Keratinocyte (primary cell): Measurements from ENCODE around the gene NLGN3. TPM values are rescaled to one million over a fixed set of nuclear protein-coding genes. Genes with fewer than 3 reads are reported as not detected.

Experiments used
- DNase-seq: peaks from one replicate; pipeline ENCODE4 v3.0.0-alpha.2; 2011; ENCODE audit warnings: low read depth, missing footprints, low spot score
- FAIRE-seq: peaks from 2 replicates; lab custom pipeline; 2011; peaks lifted over from hg19 to GRCh38; lab: Jason Lieb, UNC
- H2AFZ ChIP-seq: 2 replicates; pipeline ENCODE4 v1.6.0; 2012; ENCODE audit warnings: low read length, control low read depth, inconsistent platforms; ENCODE audit not compliant: control insufficient read depth
- H3K27ac ChIP-seq: 2 replicates; pipeline ENCODE4 v1.5.1; 2011; ENCODE audit warnings: low read length; ENCODE audit not compliant: control insufficient read depth, insufficient read depth
- H3K27me3 ChIP-seq: 3 replicates; pipeline ENCODE4 v1.6.0; 2011; ENCODE audit warnings: low read length; ENCODE audit not compliant: control insufficient read depth, insufficient read depth; ENCODE audit errors: extremely low read depth
- H3K36me3 ChIP-seq, 2 experiments: 2 replicates in 1 of 2; 3 replicates in 1 of 2; pipeline ENCODE4 v1.5.1; 2011; ENCODE audit warnings: low read length in 2 of 2, mild to moderate bottlenecking in 1 of 2; ENCODE audit not compliant: control insufficient read depth in 2 of 2, insufficient read depth in 2 of 2; ENCODE audit errors: extremely low read depth in 1 of 2
- H3K4me1 ChIP-seq: 3 replicates; pipeline ENCODE4 v1.5.1; 2011; ENCODE audit warnings: low read length; ENCODE audit not compliant: control insufficient read depth, insufficient read depth; ENCODE audit errors: extremely low read depth
- H3K4me2 ChIP-seq: 3 replicates; pipeline ENCODE4 v1.6.0; 2011; ENCODE audit warnings: low read depth, low read length; ENCODE audit not compliant: control insufficient read depth, insufficient read depth; ENCODE audit errors: extremely low read depth
- H3K4me3 ChIP-seq, 3 experiments: fragments of 200-600 bp in 1 of 3; sonication (generic) in 1 of 3; 2 replicates in 2 of 3; 3 replicates in 1 of 3; pipeline ENCODE4 v1.5.1; 2011 to 2016; ENCODE audit warnings: low read length in 3 of 3, mild to moderate bottlenecking in 3 of 3, control low read depth in 2 of 3, inconsistent platforms in 1 of 3, low read depth in 1 of 3, mixed read lengths in 1 of 3, mixed run types in 1 of 3, moderate library complexity in 1 of 3; ENCODE audit not compliant: control insufficient read depth in 2 of 3, insufficient read depth in 2 of 3; ENCODE audit errors: extremely low read depth in 1 of 3
- H3K79me2 ChIP-seq: 2 replicates; pipeline ENCODE4 v1.6.0; 2012; ENCODE audit warnings: low read length; ENCODE audit not compliant: control insufficient read depth, insufficient read depth
- H3K9ac ChIP-seq: 3 replicates; pipeline ENCODE4 v1.6.0; 2011; ENCODE audit warnings: low read length; ENCODE audit not compliant: control insufficient read depth, insufficient read depth; ENCODE audit errors: extremely low read depth
- H3K9me1 ChIP-seq: 3 replicates; pipeline ENCODE4 v1.6.0; 2011; ENCODE audit warnings: low read length; ENCODE audit not compliant: control insufficient read depth, insufficient read depth; ENCODE audit errors: extremely low read depth
- H3K9me3 ChIP-seq: 2 replicates; pipeline ENCODE4 v1.5.1; 2012; ENCODE audit warnings: low read depth, low read length; ENCODE audit not compliant: control insufficient read depth
- H4K20me1 ChIP-seq: 3 replicates; pipeline ENCODE4 v1.6.0; 2011; ENCODE audit warnings: low read length; ENCODE audit not compliant: control insufficient read depth, insufficient read depth; ENCODE audit errors: extremely low read depth
- EZH2 ChIP-seq: IDR thresholded peaks from one replicate; pipeline ENCODE4 v1.6.1; 2012; ENCODE audit warnings: inconsistent platforms, mild to moderate bottlenecking, low read length, moderate library complexity
- dilution Hi-C: fragments of 300-500 bp; cut with MboI; formaldehyde crosslinking; loops from one replicate; pipeline ENCODE4 v1.7.0; 2020; ENCODE audit warnings: low sequenced_read_pairs; ENCODE audit not compliant: extremely low pct_ligation_motif_present
- polyA plus RNA-seq, 5 experiments: library from polyadenylated mRNA; depleted of rRNA in 3 of 5; stranded (reverse) in 3 of 5; stranded (forward) in 1 of 5; unstranded in 1 of 5; fragments of >200 nt; gene quantifications; 1 replicate in 1 of 5; 2 replicates in 3 of 5; 3 replicates in 1 of 5; pipeline versions ENCODE4 v1.2.1 to v1.2.3, GENCODE V29; 2011 to 2012; ENCODE audit warnings: missing spikeins in 2 of 5, low read depth in 1 of 5, low replicate concordance in 1 of 5
- TF ChIP-seq, protein P1 (sequence below), 3 experiments: IDR thresholded peaks in 1 of 3; conservative IDR thresholded peaks in 1 of 3; optimal IDR thresholded peaks in 1 of 3; 2 replicates in 2 of 3; 3 replicates in 1 of 3; pipeline versions ENCODE3 to v1.5.1; 2011; ENCODE audit warnings: low read length in 3 of 3, mild to moderate bottlenecking in 3 of 3, moderate library complexity in 2 of 3, control low read depth in 1 of 3, inconsistent platforms in 1 of 3; ENCODE audit not compliant: insufficient read depth in 2 of 3; ENCODE audit errors: extremely low read depth in 1 of 3

Gene NLGN3
- polyA plus RNA-seq, 1 donor (not counting 4 experiments of a cell fraction or from before 2014, with no cell fraction given) = 0.05 TPM

DNA sequence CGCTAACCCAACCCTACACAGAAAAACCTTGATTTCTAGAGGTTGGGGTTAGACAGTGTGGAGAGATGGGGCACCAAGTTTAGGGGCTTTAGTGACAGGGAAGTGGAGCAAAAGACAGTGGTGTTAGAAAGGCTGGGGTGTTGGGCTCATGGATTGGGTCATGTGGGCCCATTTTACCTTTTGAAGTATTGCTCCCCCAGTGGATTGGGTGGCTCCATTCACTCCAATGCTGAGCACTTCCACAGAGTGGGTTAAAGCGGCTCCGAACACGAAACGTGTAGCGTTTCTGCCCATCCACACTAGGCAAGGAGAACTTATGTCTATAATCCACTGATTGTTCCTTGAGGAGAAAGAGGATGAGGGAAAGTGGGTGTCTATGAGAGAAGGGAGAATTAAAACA lies 35.6 kb upstream of the NLGN3 start:
- Histone ChIP-seq H3K36me3 (no peaks in the 10 kb centered on the region), H3K4me2 (no peak overlapping the region), H3K27ac (no peak overlapping the region), H3K9me3 (no peaks in the 10 kb centered on the region), H3K4me3 (no peak overlapping the region), H4K20me1 (no peaks in the 10 kb centered on the region), H3K79me2 (no peaks in the 10 kb centered on the region), H3K4me1 (no peaks in the 10 kb centered on the region), H3K9me1 (no peaks in the 10 kb centered on the region), H3K27me3 (no peaks in the 10 kb centered on the region), H3K9ac (no peak overlapping the region), H2AFZ (no peak overlapping the region)
- FAIRE-seq (no peak), DNase-seq (no peak)
- TF ChIP-seq, protein P1, sequence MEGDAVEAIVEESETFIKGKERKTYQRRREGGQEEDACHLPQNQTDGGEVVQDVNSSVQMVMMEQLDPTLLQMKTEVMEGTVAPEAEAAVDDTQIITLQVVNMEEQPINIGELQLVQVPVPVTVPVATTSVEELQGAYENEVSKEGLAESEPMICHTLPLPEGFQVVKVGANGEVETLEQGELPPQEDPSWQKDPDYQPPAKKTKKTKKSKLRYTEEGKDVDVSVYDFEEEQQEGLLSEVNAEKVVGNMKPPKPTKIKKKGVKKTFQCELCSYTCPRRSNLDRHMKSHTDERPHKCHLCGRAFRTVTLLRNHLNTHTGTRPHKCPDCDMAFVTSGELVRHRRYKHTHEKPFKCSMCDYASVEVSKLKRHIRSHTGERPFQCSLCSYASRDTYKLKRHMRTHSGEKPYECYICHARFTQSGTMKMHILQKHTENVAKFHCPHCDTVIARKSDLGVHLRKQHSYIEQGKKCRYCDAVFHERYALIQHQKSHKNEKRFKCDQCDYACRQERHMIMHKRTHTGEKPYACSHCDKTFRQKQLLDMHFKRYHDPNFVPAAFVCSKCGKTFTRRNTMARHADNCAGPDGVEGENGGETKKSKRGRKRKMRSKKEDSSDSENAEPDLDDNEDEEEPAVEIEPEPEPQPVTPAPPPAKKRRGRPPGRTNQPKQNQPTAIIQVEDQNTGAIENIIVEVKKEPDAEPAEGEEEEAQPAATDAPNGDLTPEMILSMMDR (optimal IDR thresholded peaks at IDR 0.05 in 1 of 3, IDR thresholded peaks at IDR 0.05 in 1 of 3, conservative IDR thresholded peaks at IDR 0.05 in 1 of 3; ENCODE audit: extremely low read depth in 1 of 3, insufficient read depth in 2 of 3, low read length in 3 of 3) = no peak
- TF ChIP-seq EZH2 = no peak
- dilution Hi-C loops = no loop called here

DNA sequence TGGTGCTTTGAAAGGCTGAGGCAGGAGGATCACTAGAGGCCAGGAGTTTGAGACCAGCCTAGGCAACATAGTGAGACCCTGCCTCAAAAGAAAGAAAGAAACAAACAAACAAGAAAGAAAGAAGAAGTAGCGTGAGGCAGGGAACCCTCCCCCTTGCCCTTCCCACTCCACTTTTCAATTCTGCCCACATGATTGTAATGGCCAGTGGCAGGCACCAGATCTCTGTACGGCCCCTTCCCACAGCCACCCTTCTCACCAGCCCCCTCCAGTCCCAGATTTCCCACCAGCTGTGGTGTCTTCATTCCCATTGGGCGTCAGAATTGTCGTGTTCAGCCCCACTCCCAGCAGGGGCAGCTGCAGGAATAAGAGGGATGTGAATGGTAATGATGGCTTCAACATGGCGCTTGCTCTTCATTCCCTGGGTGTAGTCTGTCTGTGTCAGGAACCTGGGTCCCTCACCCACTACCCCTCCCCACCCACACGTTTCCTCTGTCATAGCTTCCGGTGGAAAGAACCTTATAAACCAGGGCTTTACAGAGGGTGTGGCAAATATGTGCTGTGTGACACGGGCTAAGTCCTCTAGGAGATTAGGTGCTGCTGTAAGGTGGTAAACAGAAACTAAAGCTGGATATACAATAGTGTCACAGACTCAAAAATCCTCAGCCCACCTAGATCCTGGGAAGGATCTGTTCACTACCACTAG lies 33.3 kb upstream of the NLGN3 start, which contains the start of gene IL2RG:
IL2RG (minus strand) TSS at position 437 of the 703 bp plus-strand sequence; CDS start at position 399, 38 bp downstream.
- Histone ChIP-seq H3K9ac (no peak within 1 kb of the TSS), H3K9me1 (no peaks in the 10 kb centered on the region), H3K36me3 (no peaks in the 10 kb centered on the region), H3K27ac (no peak within 1 kb of the TSS), H3K79me2 (no peaks in the 10 kb centered on the region), H3K4me3 (no peak within 1 kb of the TSS), H3K27me3 (no peaks in the 10 kb centered on the region), H3K4me2 (no peak within 1 kb of the TSS), H4K20me1 (no peaks in the 10 kb centered on the region), H2AFZ (no peak within 1 kb of the TSS), H3K4me1 (no peaks in the 10 kb centered on the region), H3K9me3 (no peaks in the 10 kb centered on the region)
- TF ChIP-seq EZH2 = no peak
- TF ChIP-seq, protein P1 (optimal IDR thresholded peaks at IDR 0.05 in 1 of 3, IDR thresholded peaks at IDR 0.05 in 1 of 3, conservative IDR thresholded peaks at IDR 0.05 in 1 of 3; ENCODE audit: extremely low read depth in 1 of 3, insufficient read depth in 2 of 3, low read length in 3 of 3) = no peak
- FAIRE-seq (no peak), DNase-seq (no peak)
- dilution Hi-C loops = no loop called here
